BJ (cell line): ENCODE measurements around the gene SESN3. TPM values are rescaled to one million over a fixed set of nuclear protein-coding genes. Genes with fewer than 3 reads are reported as not detected.

ENCODE experiments used
- CTCF ChIA-PET: fragments of 350-600 bp; formaldehyde crosslinking; extraction: SDS; loops from one replicate; lab custom pipeline; 2021; ENCODE audit warnings: antibody characterized with exemption, inconsistent platforms; lab: Yijun Ruan, JAX
- POLR2A ChIA-PET: fragments of 300-600 bp; sonication (Branson Sonifier 250); formaldehyde crosslinking; extraction: SDS; loops from one replicate; lab custom pipeline; 2021; ENCODE audit warnings: antibody characterized with exemption; lab: Charles Lee
- DNase-seq: peaks from one replicate; pipeline ENCODE4 v3.0.0-alpha.2; 2011; ENCODE audit warnings: low read depth
- H3K27me3 ChIP-seq: 2 replicates; pipeline ENCODE4 v1.6.0; 2011; ENCODE audit warnings: low read length; ENCODE audit not compliant: control insufficient read depth, insufficient read depth
- H3K36me3 ChIP-seq: 2 replicates; pipeline ENCODE4 v1.5.1; 2011; ENCODE audit warnings: low read length; ENCODE audit not compliant: control insufficient read depth, insufficient read depth
- H3K4me3 ChIP-seq: 2 replicates; pipeline ENCODE4 v1.5.1; 2011; ENCODE audit warnings: low read depth, mild to moderate bottlenecking, control low read depth, low read length
- polyA plus RNA-seq: library from polyadenylated mRNA; depleted of rRNA; stranded (reverse); fragments of >200 nt; gene quantifications from 2 replicates; pipeline ENCODE4 v1.2.3, GENCODE V29; 2011; rRNA removed
- TF ChIP-seq, protein P1 (sequence below): IDR thresholded peaks from 2 replicates; pipeline ENCODE4 v1.5.1; 2011; ENCODE audit warnings: low read depth, mild to moderate bottlenecking, control low read depth, inconsistent platforms, low read length, moderate library complexity; ENCODE audit not compliant: insufficient read depth

Gene SESN3
- polyA plus RNA-seq, 1 experiment, result 0.31 TPM

DNA sequence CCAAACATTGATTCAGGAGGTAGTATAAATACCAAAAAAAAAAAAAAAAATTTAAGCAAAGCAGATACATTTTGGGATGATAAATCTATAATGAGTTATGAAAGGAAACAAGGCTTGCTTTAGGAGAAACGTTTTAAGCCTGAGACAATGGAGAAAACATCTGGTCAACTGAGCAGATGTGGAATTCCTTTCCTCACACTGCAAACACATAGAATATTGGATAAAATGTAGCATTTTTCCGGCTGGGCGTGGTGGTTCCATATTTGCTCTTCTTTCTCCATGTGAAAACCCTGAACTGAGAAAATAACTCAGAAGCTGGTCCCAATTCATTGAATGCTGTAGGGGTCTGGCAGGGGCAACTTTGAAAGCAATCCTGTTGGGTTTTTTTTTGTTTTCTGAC is 107.4 kb downstream of the SESN3 start:
- ChIA-PET POLR2A (no interaction called here), CTCF (interaction anchor here (1.1 kb wide), 1 partner anchor 641 kb away, joined by 3 read pairs; no protein-coding TSS in a partner anchor)
- TF ChIP-seq, protein P1, sequence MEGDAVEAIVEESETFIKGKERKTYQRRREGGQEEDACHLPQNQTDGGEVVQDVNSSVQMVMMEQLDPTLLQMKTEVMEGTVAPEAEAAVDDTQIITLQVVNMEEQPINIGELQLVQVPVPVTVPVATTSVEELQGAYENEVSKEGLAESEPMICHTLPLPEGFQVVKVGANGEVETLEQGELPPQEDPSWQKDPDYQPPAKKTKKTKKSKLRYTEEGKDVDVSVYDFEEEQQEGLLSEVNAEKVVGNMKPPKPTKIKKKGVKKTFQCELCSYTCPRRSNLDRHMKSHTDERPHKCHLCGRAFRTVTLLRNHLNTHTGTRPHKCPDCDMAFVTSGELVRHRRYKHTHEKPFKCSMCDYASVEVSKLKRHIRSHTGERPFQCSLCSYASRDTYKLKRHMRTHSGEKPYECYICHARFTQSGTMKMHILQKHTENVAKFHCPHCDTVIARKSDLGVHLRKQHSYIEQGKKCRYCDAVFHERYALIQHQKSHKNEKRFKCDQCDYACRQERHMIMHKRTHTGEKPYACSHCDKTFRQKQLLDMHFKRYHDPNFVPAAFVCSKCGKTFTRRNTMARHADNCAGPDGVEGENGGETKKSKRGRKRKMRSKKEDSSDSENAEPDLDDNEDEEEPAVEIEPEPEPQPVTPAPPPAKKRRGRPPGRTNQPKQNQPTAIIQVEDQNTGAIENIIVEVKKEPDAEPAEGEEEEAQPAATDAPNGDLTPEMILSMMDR, result no peak
- DNase-seq, result no peak
- no peak overlapping the region for H3K4me3 ChIP-seq
- H3K36me3 ChIP-seq, result no peaks in the 10 kb centered on the region
- no peaks in the 10 kb centered on the region for H3K27me3 ChIP-seq

DNA sequence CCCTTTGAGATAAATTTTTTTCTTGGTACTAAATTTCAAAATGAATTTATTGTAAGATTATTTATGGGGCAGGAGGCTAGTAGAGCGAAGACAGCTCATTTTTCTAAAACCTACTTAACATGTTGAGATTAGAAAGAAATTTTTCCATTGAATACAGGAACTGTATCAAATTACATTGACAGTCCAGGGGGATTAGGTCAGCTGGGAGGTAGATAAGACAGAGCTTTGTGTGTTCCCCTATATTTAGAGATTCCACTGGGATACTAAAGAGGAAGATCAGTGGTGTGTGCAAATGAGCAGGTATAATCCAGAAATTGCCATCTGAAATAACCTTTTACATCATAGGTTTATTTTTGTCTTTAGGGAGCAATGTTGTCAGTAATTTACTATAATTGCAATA is 109.3 kb downstream of the SESN3 start:
- H3K4me3 ChIP-seq, result no peak overlapping the region
- DNase-seq, result no peak
- H3K27me3 ChIP-seq, result no peaks in the 10 kb centered on the region
- POLR2A ChIA-PET, result no interaction called here
- TF ChIP-seq, protein P1, result no peak
- CTCF ChIA-PET, result no interaction called here
- H3K36me3 ChIP-seq, result no peaks in the 10 kb centered on the region

DNA sequence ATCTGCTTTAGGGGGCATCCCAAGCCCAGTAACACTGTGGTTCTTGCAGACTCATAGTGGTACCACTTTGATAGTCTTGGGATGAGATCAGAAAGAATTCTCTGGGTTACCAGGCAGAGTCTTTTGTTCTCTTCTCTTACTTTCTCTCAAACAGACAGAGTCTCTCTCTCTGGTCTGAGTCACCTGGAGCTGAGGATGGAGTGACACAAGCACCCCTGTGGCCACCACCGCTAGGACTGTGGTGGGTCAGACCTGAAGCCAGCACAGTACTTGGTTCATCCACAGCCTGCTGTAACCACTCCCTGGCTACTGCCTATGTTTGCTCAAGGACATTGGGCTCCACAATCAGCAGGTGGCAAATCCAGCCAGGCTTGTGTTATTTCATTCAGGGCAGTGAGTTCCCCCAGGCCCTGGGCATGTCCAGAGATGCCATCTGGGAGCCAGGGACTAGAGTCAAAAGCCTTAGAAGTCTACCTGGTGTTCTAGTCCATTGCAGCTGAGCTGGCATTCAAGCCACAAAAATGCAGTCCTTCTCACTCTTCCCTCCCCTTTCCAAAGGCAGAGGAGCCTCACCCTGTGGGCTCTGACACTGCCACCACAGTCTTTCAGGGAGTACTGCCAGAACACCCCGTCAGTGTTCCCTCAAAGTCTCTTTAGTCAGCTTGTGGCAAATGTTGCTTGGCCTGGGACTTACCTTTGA is 111.5 kb downstream of the SESN3 start:
- Histone ChIP-seq H3K4me3 (no peak overlapping the region), H3K27me3 (no peaks in the 10 kb centered on the region), H3K36me3 (no peaks in the 10 kb centered on the region)
- ChIA-PET POLR2A (no interaction called here), CTCF (interaction anchor here (0.7 kb wide), 1 partner anchor 12 kb away, joined by 3 read pairs; no protein-coding TSS in a partner anchor)
- TF ChIP-seq, protein P1, result no peak
- DNase-seq, result no peak

DNA sequence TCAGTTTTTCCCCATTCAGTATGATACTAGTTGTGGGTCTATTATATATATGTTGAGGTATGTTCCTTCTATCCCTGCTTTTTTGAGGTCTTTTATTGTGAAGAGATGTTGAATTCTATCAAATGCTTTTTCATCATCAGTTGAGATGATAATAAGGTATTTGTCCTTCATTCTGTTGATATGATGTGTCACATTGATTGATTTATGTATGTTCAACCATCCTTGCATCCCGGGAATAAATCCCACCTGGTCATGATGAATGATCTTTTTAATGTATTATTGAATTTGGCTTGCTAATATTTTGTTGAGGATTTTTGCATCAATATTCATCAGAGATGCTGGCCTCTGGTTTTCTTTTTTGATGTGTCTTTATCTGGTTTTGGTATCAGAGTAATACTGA is 115.4 kb downstream of the SESN3 start:
- TF ChIP-seq, protein P1, result no peak
- Histone ChIP-seq H3K4me3 (no peak overlapping the region), H3K36me3 (no peaks in the 10 kb centered on the region), H3K27me3 (no peaks in the 10 kb centered on the region)
- ChIA-PET CTCF (no interaction called here), POLR2A (no interaction called here)
- no peak for DNase-seq

Other genes with a start within 250 kb of the SESN3 start
- not detected in 2 replicates for gene KDM4E, start 205.9 kb downstream of the SESN3 start, polyA plus RNA-seq
- not detected in 2 replicates for gene KDM4F, start 181.8 kb downstream of the SESN3 start, polyA plus RNA-seq
- gene SRSF8, start 164.3 kb downstream of the SESN3 start, polyA plus RNA-seq, result 18.9 and 25.7 TPM in 2 replicates
- gene ENDOD1, start 141.4 kb downstream of the SESN3 start, polyA plus RNA-seq, result 11.0 and 13.6 TPM in 2 replicates